HTERT RPE-1 (cell line): ENCODE results near the gene UGP2.
"Not testable (repeated sequence)": the region's sequence is repeated elsewhere in the genome, so short reads cannot be mapped to it uniquely, and the experiment has no call there.

Source experiments
- in situ Hi-C: fragments of 300-500 bp; cut with MboI; formaldehyde crosslinking; loops from 4 replicates; pipeline ENCODE4 v1.14.3; 2020; ENCODE audit warnings: low sequenced_read_pairs

UGP2 gene

GRCh38 chr2:63890678-63891077 lies 49.0 kb downstream of the UGP2 start:
- in situ Hi-C loops, result no loop called here

GRCh38 chr2:63891488-63892030 lies 49.9 kb downstream of the UGP2 start:
- in situ Hi-C loops, result no loop called here

GRCh38 chr2:63893163-63893562 lies 51.5 kb downstream of the UGP2 start:
- in situ Hi-C loops, result no loop called here

- in situ Hi-C loops, result no loop called here
These were observed 52.5 kb downstream of the UGP2 start for GRCh38 chr2:63894167-63894566.

- in situ Hi-C loops, result no loop called here
These were observed 57.1 kb downstream of the UGP2 start for GRCh38 chr2:63898839-63899238.

- in situ Hi-C loops, result no loop called here
These were observed 57.9 kb downstream of the UGP2 start for GRCh38 chr2:63899639-63900038.

- in situ Hi-C loops, result no loop called here
These were observed 60.5 kb downstream of the UGP2 start for GRCh38 chr2:63902149-63902548.

- in situ Hi-C loops, result no loop called here
These were observed 61.3 kb downstream of the UGP2 start for GRCh38 chr2:63903003-63903402.

GRCh38 chr2:63914311-63914710 lies 72.6 kb downstream of the UGP2 start:
- in situ Hi-C loops, result no loop called here

- in situ Hi-C loops, result no loop called here
These were observed 85.1 kb downstream of the UGP2 start for GRCh38 chr2:63926815-63927214.

- in situ Hi-C loops, result not testable (repeated sequence)
These were observed 90.4 kb downstream of the UGP2 start for GRCh38 chr2:63932104-63932503.
